ENCODE measurements around the gene LPA.
"Not testable (repeated sequence)": the region's sequence is repeated elsewhere in the genome, so short reads cannot be mapped to it uniquely, and the experiment has no call there.

DNA sequence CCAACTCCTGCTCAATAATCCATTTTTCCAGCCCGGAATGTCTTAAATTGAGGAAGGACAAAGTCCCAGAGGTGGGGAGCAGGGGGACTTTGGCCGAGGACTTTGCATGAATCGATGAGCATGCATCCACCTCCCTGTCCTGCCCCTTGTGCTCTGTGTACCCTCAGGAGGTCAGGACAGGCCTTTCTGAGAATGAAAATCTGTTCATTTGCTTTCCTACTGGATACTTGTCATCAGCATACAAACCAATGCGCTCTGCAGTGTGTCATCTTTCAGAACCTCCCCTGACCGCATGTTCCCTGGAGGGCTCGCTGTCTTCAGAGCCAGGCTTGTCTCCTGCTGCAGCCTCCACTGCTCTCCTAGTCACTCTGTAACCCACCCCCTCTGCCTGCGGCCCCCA, 40.6 kb upstream of the LPA start:
- TF ChIP-seq, protein P1, sequence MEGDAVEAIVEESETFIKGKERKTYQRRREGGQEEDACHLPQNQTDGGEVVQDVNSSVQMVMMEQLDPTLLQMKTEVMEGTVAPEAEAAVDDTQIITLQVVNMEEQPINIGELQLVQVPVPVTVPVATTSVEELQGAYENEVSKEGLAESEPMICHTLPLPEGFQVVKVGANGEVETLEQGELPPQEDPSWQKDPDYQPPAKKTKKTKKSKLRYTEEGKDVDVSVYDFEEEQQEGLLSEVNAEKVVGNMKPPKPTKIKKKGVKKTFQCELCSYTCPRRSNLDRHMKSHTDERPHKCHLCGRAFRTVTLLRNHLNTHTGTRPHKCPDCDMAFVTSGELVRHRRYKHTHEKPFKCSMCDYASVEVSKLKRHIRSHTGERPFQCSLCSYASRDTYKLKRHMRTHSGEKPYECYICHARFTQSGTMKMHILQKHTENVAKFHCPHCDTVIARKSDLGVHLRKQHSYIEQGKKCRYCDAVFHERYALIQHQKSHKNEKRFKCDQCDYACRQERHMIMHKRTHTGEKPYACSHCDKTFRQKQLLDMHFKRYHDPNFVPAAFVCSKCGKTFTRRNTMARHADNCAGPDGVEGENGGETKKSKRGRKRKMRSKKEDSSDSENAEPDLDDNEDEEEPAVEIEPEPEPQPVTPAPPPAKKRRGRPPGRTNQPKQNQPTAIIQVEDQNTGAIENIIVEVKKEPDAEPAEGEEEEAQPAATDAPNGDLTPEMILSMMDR (IDR thresholded peaks at IDR 0.05), result not testable (repeated sequence)
- not testable (repeated sequence) for TF ChIP-seq EZH2 (IDR thresholded peaks at IDR 0.05; ENCODE audit: borderline replicate concordance, insufficient read depth, low read depth, low read length, poor library complexity, severe bottlenecking)
